ENCODE data around the gene PTRHD1. TPM values are rescaled to one million over a fixed set of nuclear protein-coding genes. Genes with fewer than 3 reads are reported as not detected.

Gene PTRHD1
- polyA plus RNA-seq, 1 experiment = 42.5 TPM

- ChIA-PET CTCF (interaction anchor here (2.6 kb wide), 1 partner anchor 407 kb away, joined by 10 read pairs; no protein-coding TSS in a partner anchor), POLR2A (interaction anchor here (0.6 kb wide), 1 partner anchor 42 kb away, joined by 3 read pairs; no protein-coding TSS in a partner anchor)
- no peak for TF ChIP-seq CTCF (IDR thresholded peaks at IDR 0.05; ENCODE audit: low read depth, low read length)
- Histone ChIP-seq H3K4me3 (ENCODE audit: low read depth, low read length) (no peak overlapping the region), H3K27ac (ENCODE audit: low read depth, low read length) (peak overlapping the region; percentile 62), H3K27me3 (ENCODE audit: control insufficient read depth, insufficient read depth, low read length) (no peaks in the 10 kb centered on the region), H3K9me3 (ENCODE audit: control insufficient read depth, insufficient read depth, low read length) (no peaks in the 10 kb centered on the region)
- peak; percentile 56 for DNase-seq (ENCODE audit: low read depth, low spot score)
Observed at GRCh38 chr2:24816884-24817283, 23.7 kb upstream of the PTRHD1 start.

DNA sequence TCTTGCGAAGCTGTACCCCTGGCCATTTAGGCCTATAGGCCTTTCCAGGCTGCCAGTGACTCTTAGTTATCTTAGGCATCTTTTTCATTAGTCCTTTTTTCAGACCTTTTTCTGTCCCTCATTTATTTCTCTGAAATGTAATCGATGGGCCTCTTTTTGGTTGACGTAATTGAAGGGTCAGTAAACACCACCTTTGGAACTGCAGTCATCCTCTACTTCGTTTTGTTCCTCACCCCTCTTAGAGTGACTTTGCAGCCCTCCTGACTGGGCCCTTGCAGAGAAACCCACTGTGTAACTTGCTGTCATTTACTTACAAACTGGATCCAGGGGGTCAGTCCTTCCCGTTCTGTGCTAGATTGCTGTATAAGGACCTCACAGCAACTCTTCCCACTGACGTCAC, 23.2 kb upstream of the PTRHD1 start:
- no peak for DNase-seq (ENCODE audit: low read depth, low spot score)
- POLR2A ChIA-PET = no interaction called here
- Histone ChIP-seq H3K4me3 (ENCODE audit: low read depth, low read length) (no peak overlapping the region), H3K9me3 (ENCODE audit: control insufficient read depth, insufficient read depth, low read length) (no peaks in the 10 kb centered on the region), H3K27me3 (ENCODE audit: control insufficient read depth, insufficient read depth, low read length) (no peaks in the 10 kb centered on the region), H3K27ac (ENCODE audit: low read depth, low read length) (peak overlapping the region; percentile 62)
- no peak for TF ChIP-seq CTCF (IDR thresholded peaks at IDR 0.05; ENCODE audit: low read depth, low read length)
- CTCF ChIA-PET = interaction anchor here (1.2 to 5.2 kb wide), 2 partner anchors 25 to 407 kb away, joined by 5 to 22 read pairs; partner anchors contain the start of genes CENPO and PTRHD1

DNA sequence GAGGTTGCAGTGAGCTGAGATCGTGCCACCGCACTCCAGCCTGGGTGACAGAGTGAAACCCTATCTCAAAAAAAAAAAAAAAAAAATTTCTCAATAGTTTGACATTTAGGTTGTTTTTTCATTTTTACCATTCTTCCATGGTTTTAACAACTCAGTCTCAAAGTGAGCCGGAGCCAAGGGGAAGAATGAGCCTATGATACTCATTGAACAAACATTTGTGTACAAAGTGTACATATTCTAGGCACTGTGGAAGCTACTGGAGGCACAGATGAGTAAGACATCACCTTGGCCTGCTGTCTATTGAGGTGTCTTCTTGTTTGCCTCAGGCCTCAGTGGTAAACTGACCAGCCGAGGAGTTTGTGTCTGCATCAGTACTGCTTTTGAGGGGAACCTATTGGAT, 22.0 kb upstream of the PTRHD1 start:
- ChIA-PET POLR2A (no interaction called here), CTCF (interaction anchor here (1.0 to 5.2 kb wide), 3 partner anchors 13 to 406 kb away, joined by 3 to 22 read pairs (median 5); partner anchors contain the start of genes CENPO and PTRHD1)
- no peak overlapping the region for H3K4me3 ChIP-seq (ENCODE audit: low read depth, low read length)
- no peak for TF ChIP-seq CTCF (IDR thresholded peaks at IDR 0.05; ENCODE audit: low read depth, low read length)
- no peaks in the 10 kb centered on the region for H3K27me3 ChIP-seq (ENCODE audit: control insufficient read depth, insufficient read depth, low read length)
- no peak overlapping the region for H3K27ac ChIP-seq (ENCODE audit: low read depth, low read length)
- H3K9me3 ChIP-seq (ENCODE audit: control insufficient read depth, insufficient read depth, low read length) = no peaks in the 10 kb centered on the region
- no peak for DNase-seq (ENCODE audit: low read depth, low spot score)

GRCh38 chr2:24814516-24814915, 21.3 kb upstream of the PTRHD1 start:
- H3K27me3 ChIP-seq (ENCODE audit: control insufficient read depth, insufficient read depth, low read length) = no peaks in the 10 kb centered on the region
- DNase-seq (ENCODE audit: low read depth, low spot score) = no peak
- H3K4me3 ChIP-seq (ENCODE audit: low read depth, low read length) = no peak overlapping the region
- ChIA-PET POLR2A (no interaction called here), CTCF (interaction anchor here (1.0 to 5.2 kb wide), 2 partner anchors 13 to 23 kb away, joined by 3 to 22 read pairs; partner anchors contain the start of genes CENPO and PTRHD1)
- no peaks in the 10 kb centered on the region for H3K9me3 ChIP-seq (ENCODE audit: control insufficient read depth, insufficient read depth, low read length)
- no peak overlapping the region for H3K27ac ChIP-seq (ENCODE audit: low read depth, low read length)
- no peak for TF ChIP-seq CTCF (IDR thresholded peaks at IDR 0.05; ENCODE audit: low read depth, low read length)

- H3K27me3 ChIP-seq (ENCODE audit: control insufficient read depth, insufficient read depth, low read length) = no peaks in the 10 kb centered on the region
- H3K9me3 ChIP-seq (ENCODE audit: control insufficient read depth, insufficient read depth, low read length) = no peaks in the 10 kb centered on the region
- DNase-seq (ENCODE audit: low read depth, low spot score) = no peak
- TF ChIP-seq CTCF (IDR thresholded peaks at IDR 0.05; ENCODE audit: low read depth, low read length) = no peak
- H3K4me3 ChIP-seq (ENCODE audit: low read depth, low read length) = no peak overlapping the region
- CTCF ChIA-PET = interaction anchor here (2.1 to 5.2 kb wide), 3 partner anchors 14 to 404 kb away, joined by 7 to 22 read pairs (median 12); partner anchors contain the start of genes CENPO and PTRHD1
- POLR2A ChIA-PET = no interaction called here
- H3K27ac ChIP-seq (ENCODE audit: low read depth, low read length) = no peak overlapping the region
Observed at GRCh38 chr2:24813691-24814137, 20.5 kb upstream of the PTRHD1 start.
